Measurements from ENCODE around the gene KRTAP5-11. TPM values are rescaled to one million over a fixed set of nuclear protein-coding genes. Genes with fewer than 3 reads are reported as not detected.
"Not testable (repeated sequence)": the region's sequence is repeated elsewhere in the genome, so short reads cannot be mapped to it uniquely, and the experiment has no call there.

The KRTAP5-11 gene
- total and polyA plus RNA-seq, 12 donors, result not detected

DNA sequence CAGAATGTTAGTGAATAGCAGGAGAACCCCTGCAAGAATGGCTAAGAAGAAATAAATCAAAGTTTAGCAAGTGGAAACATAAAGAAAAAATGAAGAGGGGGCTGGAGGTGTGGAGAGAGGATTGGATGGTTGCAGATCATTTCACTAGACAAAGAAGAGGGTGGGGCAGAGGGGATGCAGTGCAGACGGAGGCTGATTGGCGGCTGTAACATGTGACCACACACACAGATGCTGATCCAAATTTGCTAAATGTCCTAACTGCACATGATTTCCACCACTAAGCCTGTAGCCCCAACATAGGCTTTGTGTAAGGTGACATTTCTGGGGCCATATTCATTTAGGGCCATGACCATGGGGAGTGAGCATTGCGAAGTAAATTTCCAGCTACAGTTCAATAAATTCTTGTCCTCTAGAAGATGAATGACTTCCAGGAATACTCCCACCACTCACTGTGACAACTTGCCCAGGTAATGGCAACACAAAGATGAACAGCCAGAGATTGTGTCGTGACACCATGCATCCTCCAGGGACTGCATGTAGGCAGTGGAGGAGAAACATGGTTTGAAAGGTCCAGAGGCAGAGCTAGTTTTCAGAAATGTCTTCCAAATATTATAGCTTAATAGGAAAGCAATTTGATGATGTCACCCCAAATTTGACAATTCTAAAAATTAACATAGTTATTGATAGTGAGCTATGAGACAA, 6.8 kb downstream of the KRTAP5-11 start:
- H3K9me3 ChIP-seq, result no peaks in the 10 kb centered on the region
- WGBS, 2 donors, result 77 to 85% methylated on average over 4 of the region's 4 CpGs
- H3K27me3 ChIP-seq, result peaks cover 0 to 39% (median 20%) of the 10 kb centered on the region in 7 donors
- no peaks in the 10 kb centered on the region for H3K36me3 ChIP-seq
- TF ChIP-seq, protein P1, sequence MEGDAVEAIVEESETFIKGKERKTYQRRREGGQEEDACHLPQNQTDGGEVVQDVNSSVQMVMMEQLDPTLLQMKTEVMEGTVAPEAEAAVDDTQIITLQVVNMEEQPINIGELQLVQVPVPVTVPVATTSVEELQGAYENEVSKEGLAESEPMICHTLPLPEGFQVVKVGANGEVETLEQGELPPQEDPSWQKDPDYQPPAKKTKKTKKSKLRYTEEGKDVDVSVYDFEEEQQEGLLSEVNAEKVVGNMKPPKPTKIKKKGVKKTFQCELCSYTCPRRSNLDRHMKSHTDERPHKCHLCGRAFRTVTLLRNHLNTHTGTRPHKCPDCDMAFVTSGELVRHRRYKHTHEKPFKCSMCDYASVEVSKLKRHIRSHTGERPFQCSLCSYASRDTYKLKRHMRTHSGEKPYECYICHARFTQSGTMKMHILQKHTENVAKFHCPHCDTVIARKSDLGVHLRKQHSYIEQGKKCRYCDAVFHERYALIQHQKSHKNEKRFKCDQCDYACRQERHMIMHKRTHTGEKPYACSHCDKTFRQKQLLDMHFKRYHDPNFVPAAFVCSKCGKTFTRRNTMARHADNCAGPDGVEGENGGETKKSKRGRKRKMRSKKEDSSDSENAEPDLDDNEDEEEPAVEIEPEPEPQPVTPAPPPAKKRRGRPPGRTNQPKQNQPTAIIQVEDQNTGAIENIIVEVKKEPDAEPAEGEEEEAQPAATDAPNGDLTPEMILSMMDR (IDR thresholded peaks at IDR 0.05), result no peak
- H3K4me3 ChIP-seq, result no peak overlapping the region
- intact Hi-C loops (cut with DNase I), result no loop called here
- ATAC-seq, result no peak
- no peak for DNase-seq
- peaks cover 0 to 6% (median 0%) of the 10 kb centered on the region in 9 donors for H3K4me1 ChIP-seq
- H3K27ac ChIP-seq, result no peak overlapping the region

DNA sequence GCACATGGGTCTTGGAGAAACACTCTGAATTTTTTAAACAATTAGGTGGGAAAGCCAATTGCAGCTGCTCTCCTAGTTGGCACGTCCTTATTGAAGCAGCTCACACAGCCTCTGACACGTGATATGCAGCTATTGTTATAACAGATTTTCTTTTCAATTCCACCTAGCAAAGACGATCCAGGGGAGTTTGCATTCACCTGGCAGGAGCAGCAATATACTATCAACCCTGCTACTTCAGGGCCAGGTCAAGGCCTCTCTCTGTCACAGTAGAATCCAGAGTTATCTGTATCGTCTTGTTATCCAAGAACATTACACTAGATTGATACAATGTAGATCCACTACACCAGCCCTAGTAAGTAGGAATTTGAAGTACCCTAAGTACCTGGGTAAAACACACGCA, 8.3 kb downstream of the KRTAP5-11 start:
- H3K27me3 ChIP-seq, result peaks cover 0 to 49% (median 20%) of the 10 kb centered on the region in 7 donors
- H3K9me3 ChIP-seq, result no peaks in the 10 kb centered on the region
- TF ChIP-seq, protein P1 (IDR thresholded peaks at IDR 0.05), result no peak
- ATAC-seq (no peak), DNase-seq (no peak)
- intact Hi-C loops (cut with DNase I), result no loop called here
- no peak overlapping the region for H3K27ac ChIP-seq
- no peaks in the 10 kb centered on the region for H3K36me3 ChIP-seq
- no peak overlapping the region for H3K4me3 ChIP-seq
- H3K4me1 ChIP-seq, result no peaks in the 10 kb centered on the region
- WGBS, 2 donors, result 69 to 76% methylated on average over 5 of the region's 5 CpGs

DNA sequence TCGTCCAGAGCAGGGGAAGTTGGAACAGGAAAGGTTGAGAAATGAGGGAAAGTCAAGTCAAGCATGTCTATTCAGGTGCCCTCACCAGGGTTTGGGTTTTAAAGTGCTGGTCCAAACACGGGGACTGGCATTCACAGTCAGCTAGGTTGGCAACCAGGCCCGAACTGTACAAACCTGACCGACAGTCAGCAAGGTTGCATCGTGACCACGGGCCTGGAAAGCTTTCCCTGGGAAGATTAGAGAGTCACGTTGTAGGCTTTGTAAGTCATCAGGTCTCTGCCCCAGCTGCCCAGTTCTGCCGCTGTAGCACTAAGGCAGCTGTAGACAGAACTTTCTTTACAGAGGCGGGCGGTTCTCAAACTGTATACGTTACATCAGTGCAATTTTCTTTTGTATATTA, 9.9 kb downstream of the KRTAP5-11 start:
- Histone ChIP-seq H3K36me3 (no peaks in the 10 kb centered on the region), H3K4me3 (no peak overlapping the region), H3K4me1 (no peaks in the 10 kb centered on the region), H3K27me3 (peaks cover 0 to 44% (median 16%) of the 10 kb centered on the region in 7 donors), H3K9me3 (no peaks in the 10 kb centered on the region), H3K27ac (no peak overlapping the region)
- intact Hi-C loops (cut with DNase I), result no loop called here
- DNase-seq (no peak), ATAC-seq (no peak)
- 75 to 85% methylated on average over 11 of the region's 11 CpGs for WGBS, 2 donors
- TF ChIP-seq, protein P1 (IDR thresholded peaks at IDR 0.05), result no peak

- WGBS, 2 donors, result 84 to 88% methylated on average over 35 to 36 of the region's 39 CpGs
- ATAC-seq, result peak in 1 of 8 donors; percentile 31
- H3K9me3 ChIP-seq, result not testable (repeated sequence)
Measured at GRCh38 chr11:71571101-71571850, 11.4 kb downstream of the KRTAP5-11 start.

More at GRCh38 chr11:71571101-71571850, 11.4 kb downstream of the KRTAP5-11 start:
- intact Hi-C loops (cut with DNase I); H3K4me3 ChIP-seq; H3K27ac ChIP-seq; H3K4me1 ChIP-seq; DNase-seq; H3K36me3 ChIP-seq: not testable (repeated sequence)
- peaks cover 0 to 39% (median 13%) of the 10 kb centered on the region in 7 donors for H3K27me3 ChIP-seq

Data from heart right ventricle (tissue), 16 donors.